Measurements from ENCODE around the gene SULT2B1. TPM values are rescaled to one million over a fixed set of nuclear protein-coding genes. Genes with fewer than 3 reads are reported as not detected.
A peak's percentile ranks its signal among the peaks of the same experiment; 100 is the strongest.

The SULT2B1 gene
- total and polyA plus RNA-seq, 2 experiments from 2014 or later, result 0.20 TPM; not detected in 1

- Histone ChIP-seq H3K4me1 (ENCODE audit: low read depth) (peaks cover 6% of the 10 kb centered on the region), H3K27me3 (no peaks in the 10 kb centered on the region), H3K36me3 (no peaks in the 10 kb centered on the region), H3K27ac (no peak overlapping the region), H3K4me3 (no peak overlapping the region), H3K9me3 (ENCODE audit: low read depth) (no peaks in the 10 kb centered on the region)
- no peak for TF ChIP-seq CTCF (IDR thresholded peaks at IDR 0.05; ENCODE audit: low read depth, low read length)
- peak in 1 of 2 donors; percentile 57 for DNase-seq (ENCODE audit: low read depth in 1 of 2, low spot score in 1 of 2)
Observed at GRCh38 chr19:48558018-48558684, 6.2 kb downstream of the SULT2B1 start.

GRCh38 chr19:48560095-48560530 lies 8.1 kb downstream of the SULT2B1 start:
- H3K27ac ChIP-seq, result no peak overlapping the region
- H3K27me3 ChIP-seq, result no peaks in the 10 kb centered on the region
- H3K4me3 ChIP-seq, result no peak overlapping the region
- no peaks in the 10 kb centered on the region for H3K4me1 ChIP-seq (ENCODE audit: low read depth)
- DNase-seq (ENCODE audit: low read depth in 1 of 2, low spot score in 1 of 2), result no peak
- H3K9me3 ChIP-seq (ENCODE audit: low read depth), result no peaks in the 10 kb centered on the region
- no peak for TF ChIP-seq CTCF (IDR thresholded peaks at IDR 0.05; ENCODE audit: low read depth, low read length)
- no peaks in the 10 kb centered on the region for H3K36me3 ChIP-seq

- no peak for TF ChIP-seq CTCF (IDR thresholded peaks at IDR 0.05; ENCODE audit: low read depth, low read length)
- Histone ChIP-seq H3K27me3 (no peaks in the 10 kb centered on the region), H3K4me3 (no peak overlapping the region), H3K9me3 (ENCODE audit: low read depth) (no peaks in the 10 kb centered on the region), H3K4me1 (ENCODE audit: low read depth) (no peaks in the 10 kb centered on the region), H3K27ac (no peak overlapping the region), H3K36me3 (no peaks in the 10 kb centered on the region)
- DNase-seq (ENCODE audit: low read depth in 1 of 2, low spot score in 1 of 2), result no peak
Observed at GRCh38 chr19:48561412-48561811, 9.4 kb downstream of the SULT2B1 start.

- peaks cover 5% of the 10 kb centered on the region for H3K4me1 ChIP-seq (ENCODE audit: low read depth)
- no peaks in the 10 kb centered on the region for H3K36me3 ChIP-seq
- H3K27ac ChIP-seq, result no peak overlapping the region
- DNase-seq (ENCODE audit: low read depth in 1 of 2, low spot score in 1 of 2), result peak in 1 of 2 donors; percentile 40
- H3K4me3 ChIP-seq, result no peak overlapping the region
- H3K9me3 ChIP-seq (ENCODE audit: low read depth), result no peaks in the 10 kb centered on the region
- H3K27me3 ChIP-seq, result no peaks in the 10 kb centered on the region
- no peak for TF ChIP-seq CTCF (IDR thresholded peaks at IDR 0.05; ENCODE audit: low read depth, low read length)
Observed at GRCh38 chr19:48565090-48565489, 13.1 kb downstream of the SULT2B1 start.

- Histone ChIP-seq H3K36me3 (no peaks in the 10 kb centered on the region), H3K4me3 (no peak overlapping the region), H3K27ac (no peak overlapping the region), H3K9me3 (ENCODE audit: low read depth) (no peaks in the 10 kb centered on the region), H3K4me1 (ENCODE audit: low read depth) (peaks cover 5% of the 10 kb centered on the region), H3K27me3 (no peaks in the 10 kb centered on the region)
- no peak for TF ChIP-seq CTCF (IDR thresholded peaks at IDR 0.05; ENCODE audit: low read depth, low read length)
- peak; percentile 23 to 91 for DNase-seq (ENCODE audit: low read depth in 1 of 2, low spot score in 1 of 2)
Observed at GRCh38 chr19:48568345-48568886, 16.4 kb downstream of the SULT2B1 start.
